DMS153 treated with DMSO at 0.1 percent for 48 hours (cell line): ENCODE measurements around the gene ZFY.
"Not testable (repeated sequence)": the region's sequence is repeated elsewhere in the genome, so short reads cannot be mapped to it uniquely, and the experiment has no call there.

Experiments
- DNase-seq: peaks from one replicate; lab custom pipeline; 2025; ENCODE audit not compliant: unreplicated experiment; lab: John Stamatoyannopoulos, UW

Gene ZFY

GRCh38 chrY:2972708-2973107, 37.5 kb downstream of the ZFY start:
- no peak for DNase-seq

GRCh38 chrY:2973110-2973751, 38.0 kb downstream of the ZFY start:
- DNase-seq, result no peak

GRCh38 chrY:2979283-2979682, 44.1 kb downstream of the ZFY start:
- no peak for DNase-seq

GRCh38 chrY:2984491-2984890, 49.3 kb downstream of the ZFY start:
- DNase-seq, result no peak

DNA sequence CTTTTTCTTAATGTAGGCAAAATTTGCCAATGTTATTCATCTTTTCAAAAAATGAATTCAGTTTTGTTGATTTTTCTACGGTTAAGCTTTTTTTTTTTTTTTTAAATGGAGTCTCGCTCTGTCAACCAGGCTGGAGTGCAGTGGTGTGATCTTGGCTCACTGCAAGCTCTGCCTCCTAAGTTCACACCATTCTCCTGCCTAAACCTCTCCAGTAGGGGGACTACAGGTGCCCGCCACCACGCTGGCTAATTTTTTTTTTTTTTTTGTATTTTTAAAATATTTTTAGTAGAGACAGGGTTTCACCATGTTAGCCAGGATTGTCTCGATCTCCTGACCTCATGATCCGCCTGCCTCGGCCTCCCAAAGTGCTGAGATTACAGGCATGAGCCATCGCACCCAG, 52.0 kb downstream of the ZFY start:
- DNase-seq, result not testable (repeated sequence)

DNA sequence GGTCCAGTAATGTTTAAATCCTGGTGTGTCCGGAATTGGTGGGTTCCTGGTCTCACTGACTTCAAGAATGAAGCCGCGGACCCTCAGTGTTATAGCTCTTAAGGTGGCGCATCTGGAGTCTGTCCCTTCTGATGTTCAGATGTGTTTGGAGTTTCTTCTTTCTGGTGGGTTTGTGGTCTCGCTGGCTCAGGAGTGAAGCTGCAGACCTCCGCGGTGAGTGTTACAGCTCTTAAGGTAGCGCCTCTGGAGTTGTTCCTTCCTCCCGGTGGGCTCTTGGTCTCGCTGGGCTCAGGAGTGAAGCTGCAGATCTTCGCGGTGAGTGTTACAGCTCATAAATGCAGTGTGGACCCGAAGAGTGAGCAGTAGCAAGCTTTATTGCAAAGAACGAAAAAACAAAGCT, 62.2 kb downstream of the ZFY start:
- DNase-seq, result not testable (repeated sequence)

DNA sequence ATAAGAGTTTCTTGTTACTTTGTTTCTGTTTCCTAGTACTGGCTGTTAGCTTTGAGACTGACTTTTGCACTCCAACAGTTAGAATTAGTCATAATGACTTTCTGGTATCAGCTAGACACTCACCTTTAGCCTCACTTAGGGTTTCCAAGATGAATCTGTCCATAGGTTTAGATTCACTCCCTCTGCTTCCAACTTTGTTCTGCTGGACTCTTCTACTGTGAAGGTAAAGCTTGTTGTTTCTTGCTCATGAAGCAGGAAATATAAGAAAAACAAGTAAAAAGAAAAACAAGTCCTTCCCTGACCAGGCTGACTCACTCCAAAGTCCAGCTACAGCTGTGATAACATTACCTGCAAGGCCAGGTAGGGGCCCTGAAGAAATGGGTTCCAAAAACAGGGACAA, 67.0 kb downstream of the ZFY start:
- no peak for DNase-seq

DNA sequence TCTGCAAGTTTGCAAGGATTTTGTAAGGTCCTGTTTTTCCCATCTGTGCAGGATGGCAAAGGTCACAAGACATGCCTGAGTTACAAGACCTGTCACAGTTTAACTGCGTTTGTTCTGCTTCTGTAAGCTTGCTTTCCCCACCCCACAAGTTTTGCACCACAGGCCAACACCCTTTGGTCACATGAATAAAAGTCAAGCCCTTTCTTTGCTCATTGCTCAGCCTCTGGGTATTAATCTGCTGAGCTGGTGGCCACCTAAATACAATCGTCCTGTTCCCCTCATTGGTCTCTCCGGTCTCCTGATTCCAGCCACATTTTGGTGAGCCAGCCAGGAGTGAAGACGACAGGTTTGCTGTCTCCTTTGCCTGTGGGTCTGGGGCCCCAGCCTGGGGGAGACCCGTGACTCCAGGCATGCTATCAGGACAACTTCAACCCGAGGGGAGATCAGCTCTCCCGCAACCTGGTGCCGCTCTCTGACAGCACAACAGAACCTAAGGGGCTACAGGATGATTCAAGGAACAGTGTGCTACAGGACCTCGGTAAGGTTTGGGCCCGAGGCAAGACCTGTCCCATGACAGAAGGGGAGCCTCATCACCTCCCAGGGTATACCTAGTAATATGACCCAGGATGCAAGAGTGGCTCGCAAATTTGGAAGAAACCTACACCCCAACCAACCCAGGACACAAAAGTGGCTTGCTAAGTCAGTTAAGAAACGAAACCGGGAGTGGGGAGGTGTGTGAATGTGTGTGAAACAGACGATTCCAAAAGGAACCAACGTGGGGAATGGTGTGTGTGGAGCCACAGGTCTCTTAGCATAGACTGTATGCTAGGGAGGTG, 67.7 kb downstream of the ZFY start:
- no peak for DNase-seq

DNA sequence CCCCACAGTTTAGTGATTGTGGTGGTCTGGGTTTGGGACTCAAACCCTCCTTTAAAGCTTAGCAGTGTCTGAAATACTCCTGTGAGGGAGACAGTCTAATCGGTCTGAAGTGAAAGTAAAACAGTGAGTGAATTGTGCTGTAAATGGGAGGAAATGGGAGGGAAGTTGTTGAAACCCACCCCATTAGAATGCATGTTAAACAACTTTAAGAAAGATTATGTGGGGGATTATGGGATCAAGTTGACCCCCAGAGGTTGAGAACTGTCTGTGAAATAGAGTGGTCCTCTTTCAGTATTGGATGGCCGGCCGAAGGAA, 68.3 kb downstream of the ZFY start:
- no peak for DNase-seq

DNA sequence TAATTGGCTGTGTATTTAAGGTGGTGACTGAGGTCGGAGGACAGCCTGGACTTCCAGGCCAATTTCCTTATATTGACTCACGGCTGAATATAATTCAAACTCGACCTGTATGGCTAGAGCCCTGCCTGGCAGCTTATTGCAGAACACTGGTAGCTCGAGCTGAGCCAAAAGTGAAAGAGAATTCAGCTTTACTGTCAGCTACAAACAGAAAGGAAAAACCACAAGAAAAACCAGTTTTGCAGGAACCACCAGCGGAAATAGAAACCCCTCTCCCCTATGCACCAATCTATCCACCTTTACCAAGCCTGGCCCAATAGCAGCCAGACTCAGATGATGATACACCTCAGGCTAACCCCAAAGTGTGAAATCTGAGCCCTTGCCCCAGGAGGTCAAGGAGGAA, 68.7 kb downstream of the ZFY start:
- no peak for DNase-seq

DNA sequence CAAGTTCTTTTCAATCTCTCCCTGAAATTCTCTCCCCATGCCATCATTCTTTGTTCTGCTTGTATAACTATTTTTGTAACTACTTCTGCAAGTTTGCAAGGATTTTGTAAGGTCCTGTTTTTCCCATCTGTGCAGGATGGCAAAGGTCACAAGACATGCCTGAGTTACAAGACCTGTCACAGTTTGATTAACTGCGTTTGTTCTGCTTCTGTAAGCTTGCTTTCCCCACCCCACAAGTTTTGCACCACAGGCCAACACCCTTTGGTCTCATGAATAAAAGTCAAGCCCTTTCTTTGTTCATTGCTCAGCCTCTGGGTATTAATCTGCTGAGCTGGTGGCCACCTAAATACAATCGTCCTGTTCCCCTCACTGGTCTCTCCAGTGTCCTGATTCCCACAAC, 70.8 kb downstream of the ZFY start:
- DNase-seq, result not testable (repeated sequence)

- DNase-seq, result no peak
Observed at GRCh38 chrY:3007967-3008366, 72.8 kb downstream of the ZFY start.

DNA sequence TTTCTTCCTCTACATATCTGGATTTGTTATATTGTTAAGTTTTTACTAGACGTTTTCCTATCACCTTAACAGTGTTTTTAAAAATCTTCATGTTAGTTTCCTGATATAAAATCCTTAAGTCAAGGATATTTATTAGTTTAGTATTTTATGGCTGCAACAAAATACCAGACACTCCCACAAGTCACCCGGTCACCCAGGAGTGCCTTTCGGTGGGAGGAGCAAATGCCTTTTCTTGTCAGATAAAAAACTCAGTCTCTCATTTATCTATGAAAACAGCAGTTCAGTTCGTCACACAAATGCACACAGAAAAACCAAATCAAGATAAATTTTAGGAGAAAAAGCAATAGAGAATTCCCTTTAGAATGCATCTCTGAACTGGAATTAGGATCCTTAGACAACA, 77.0 kb downstream of the ZFY start:
- no peak for DNase-seq

GRCh38 chrY:3016594-3016993, 81.4 kb downstream of the ZFY start:
- no peak for DNase-seq

GRCh38 chrY:3018546-3018945, 83.4 kb downstream of the ZFY start:
- no peak for DNase-seq

DNA sequence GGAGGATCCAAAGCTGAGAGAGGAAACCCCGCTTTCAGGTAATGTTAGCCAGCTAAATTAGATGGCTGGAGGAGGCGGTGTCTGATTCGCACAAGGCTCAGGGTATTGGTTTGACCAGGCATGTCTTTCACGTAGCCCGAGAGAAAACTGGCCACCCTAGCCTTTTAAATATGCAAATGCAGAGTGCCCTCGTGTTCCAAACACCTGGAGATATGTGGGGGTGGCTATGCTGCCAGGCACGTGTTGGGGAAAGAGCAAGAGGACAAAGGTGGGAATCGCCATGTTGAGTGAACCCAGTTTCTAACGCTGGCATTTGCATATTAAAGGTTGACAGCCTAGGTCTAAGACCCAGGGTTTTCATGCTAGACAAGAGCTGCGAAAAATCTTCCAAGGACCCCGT, 84.4 kb downstream of the ZFY start:
- DNase-seq, result no peak

DNA sequence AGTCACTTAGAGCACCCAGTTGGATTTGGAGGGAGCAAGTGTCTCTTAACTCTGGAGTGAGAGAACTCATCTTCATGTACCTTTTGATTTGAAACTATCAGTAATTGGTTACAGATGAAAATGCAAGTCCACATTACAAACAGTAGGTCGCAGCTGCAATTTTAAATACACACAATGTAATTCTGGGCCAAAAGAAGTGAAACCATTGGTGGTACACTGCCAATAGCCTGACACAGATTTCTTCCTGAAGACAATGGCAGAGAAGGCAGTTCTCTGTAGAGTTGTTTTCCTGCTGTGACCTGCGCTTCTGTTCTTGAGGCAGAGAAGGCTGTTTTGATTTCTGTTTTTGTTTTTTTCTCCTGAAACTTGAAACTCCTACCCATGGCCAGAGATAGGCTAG, 86.0 kb downstream of the ZFY start:
- DNase-seq, result no peak

DNA sequence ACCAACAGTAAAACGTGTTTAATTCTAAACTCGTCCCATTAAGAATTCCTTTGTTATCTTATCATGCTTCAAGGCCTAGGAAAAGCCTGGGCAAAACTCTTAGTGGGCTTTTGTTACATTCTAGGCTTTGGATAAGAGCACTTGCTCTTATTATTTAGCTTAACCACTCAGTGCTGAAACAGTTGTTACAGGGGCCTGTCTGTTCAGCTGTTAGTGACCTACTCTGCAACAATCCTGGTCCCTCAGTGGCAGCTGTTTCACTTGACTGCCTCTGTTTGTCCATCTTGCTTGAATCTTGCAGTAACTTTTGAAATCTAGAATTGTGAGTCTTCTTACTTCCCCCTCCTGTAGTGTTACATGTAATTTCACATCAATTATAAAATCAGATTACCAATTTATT, 88.4 kb downstream of the ZFY start:
- no peak for DNase-seq

DNA sequence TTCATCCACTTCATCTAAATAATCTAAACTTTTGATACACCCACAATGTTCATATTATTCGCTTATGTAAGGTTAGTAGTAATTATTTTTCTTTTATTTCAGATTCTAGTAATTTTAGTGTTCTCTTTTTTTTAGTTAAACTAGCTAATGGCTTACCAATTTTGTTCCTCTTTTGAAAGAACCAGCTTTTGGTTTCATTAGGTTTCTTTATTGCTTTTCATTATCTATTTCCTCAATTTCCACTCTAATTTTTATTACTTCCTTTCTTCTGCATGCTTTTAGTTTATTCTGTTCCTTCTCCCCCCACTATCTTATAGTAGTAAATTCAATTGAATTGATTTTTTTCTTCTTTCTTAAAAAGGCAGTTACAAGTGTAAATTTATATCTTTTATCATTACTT, 90.2 kb downstream of the ZFY start:
- DNase-seq, result no peak
